HG02759 (cell line): ENCODE measurements around the gene SIL1.
"Not testable (repeated sequence)": the region's sequence is repeated elsewhere in the genome, so short reads cannot be mapped to it uniquely, and the experiment has no call there.

Experiments
- ATAC-seq: cut with Tn5 transposase; IDR thresholded peaks from one replicate; pipeline ENCODE4 v1.9.1; 2021; ENCODE audit warnings: mild to moderate bottlenecking, moderate library complexity; ENCODE audit not compliant: unreplicated experiment

The SIL1 gene

DNA sequence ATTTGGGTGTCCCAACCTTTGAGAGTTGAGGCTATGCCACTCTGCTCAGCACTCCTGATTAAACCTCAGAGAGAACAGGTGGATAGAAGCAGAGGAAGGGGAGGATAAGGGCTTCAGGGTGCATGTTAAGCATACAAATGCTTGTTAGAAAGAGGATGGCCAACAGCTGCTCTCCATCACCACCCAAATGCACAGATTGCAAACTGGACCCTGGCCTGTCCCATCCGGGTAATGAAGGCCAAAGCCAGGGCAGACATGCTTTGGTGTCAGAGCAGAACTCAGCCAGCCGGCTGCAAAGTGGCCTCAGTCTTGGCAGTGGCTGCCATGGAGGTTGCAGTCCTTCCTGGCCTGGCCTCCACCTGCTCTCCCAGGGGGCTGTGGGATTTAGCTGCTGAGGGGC is 84.3 kb downstream of the SIL1 start:
- ATAC-seq = no peak

DNA sequence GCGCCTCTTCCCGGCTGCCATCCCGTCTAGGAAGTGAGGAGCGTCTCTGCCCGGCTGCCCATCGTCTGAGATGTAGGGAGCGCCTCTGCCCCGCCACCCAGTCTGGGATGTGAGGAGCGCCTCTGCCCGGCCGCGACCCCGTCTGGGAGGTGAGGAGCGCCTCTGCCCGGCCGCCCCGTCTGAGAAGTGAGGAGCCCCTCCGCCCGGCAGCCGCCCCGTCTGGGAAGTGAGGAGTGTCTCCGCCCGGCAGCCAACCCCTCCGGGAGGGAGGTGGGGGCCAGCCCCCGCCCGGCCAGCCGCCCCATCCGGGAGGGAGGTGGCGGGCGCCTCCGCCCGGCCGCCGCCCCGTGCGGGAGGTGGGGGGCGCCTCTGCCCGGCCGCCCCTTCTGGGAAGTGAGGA is 85.8 kb downstream of the SIL1 start:
- not testable (repeated sequence) for ATAC-seq

DNA sequence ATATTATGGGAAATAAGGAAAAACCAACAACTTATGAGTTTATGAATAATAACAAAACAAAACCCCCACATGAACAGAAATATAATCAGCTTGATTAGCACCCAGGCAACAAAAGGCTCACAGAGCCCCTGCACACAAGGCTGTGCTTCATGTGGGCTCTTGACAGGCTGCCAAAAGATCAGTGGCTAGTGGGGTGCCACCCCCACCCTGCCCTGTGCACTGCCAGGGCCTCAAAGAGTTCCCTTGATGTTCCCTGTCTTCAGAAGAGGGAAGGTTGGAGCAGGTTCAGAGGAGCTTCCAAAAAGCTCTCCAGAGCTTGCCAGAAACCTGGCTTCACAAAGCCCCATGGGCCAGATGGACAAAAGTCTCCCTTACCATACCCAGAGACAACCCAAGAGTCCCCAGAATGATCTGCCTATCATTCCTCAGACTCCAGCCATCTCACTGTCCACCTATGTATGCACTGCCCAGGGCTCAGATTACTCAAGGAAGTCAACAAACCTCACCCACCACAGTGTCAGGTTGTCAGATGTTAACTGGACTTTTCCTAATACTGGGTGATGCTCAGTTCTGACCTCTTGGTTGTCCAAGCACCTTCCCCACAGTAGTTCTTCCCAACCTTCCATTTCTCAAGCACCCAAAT is 87.5 kb downstream of the SIL1 start:
- ATAC-seq = no peak

DNA sequence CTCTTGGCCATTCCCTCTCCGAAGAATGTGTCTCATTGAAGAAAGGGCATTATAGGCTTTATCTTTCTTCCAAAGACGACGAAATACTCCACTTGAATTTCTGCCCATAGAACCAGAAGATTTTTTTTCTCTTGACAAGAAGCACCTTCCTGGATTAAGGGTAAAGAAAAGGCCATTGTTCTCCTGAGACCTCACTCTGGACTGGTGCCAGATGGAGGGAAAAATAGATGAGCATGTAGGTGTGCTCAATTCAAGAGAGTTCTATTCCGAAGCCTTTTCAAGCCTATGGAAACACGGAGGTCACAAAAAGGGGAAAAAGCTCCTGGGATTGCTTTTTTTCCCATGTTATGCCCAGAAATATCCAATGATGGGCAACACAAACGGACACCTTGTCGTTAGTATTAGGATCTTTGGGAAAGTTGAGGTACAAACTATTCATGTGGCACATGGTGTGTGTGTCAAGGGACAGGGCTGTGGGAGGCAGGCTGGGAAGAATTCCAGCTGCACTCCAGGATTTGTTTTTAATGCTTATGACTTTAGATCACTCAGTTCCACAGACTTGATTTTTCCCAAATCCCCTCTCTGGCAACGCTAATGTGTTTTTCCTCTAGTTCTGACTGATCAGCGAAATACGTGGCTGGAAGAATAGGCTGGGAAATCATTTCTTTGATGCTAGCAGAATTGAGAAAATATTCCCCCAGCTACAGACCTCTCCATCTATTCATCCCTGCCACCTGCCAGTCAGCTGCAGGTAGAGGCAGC is 89.9 kb downstream of the SIL1 start:
- ATAC-seq = no peak

DNA sequence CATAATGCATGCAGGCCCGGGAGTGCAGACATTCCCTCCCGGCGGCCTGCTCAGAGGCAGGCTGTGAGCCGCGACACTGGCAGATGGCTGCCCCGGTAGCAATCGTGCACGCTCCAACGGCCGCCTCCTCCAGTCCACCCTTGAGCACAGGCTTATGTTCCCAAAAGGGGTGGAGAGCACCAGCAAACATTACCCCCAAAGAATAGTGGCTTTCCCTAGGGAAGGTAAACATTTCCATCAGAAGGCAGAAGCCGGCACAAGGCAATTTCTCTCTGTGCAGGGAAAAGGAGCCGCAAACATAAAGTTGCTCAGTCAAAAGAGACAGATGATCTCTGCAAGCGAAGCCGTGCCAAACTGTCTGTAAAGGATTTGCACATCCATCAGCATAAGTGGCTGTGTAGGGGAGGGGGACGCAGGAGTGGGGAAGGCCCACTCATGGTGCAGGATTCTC is 92.5 kb downstream of the SIL1 start:
- no peak for ATAC-seq

DNA sequence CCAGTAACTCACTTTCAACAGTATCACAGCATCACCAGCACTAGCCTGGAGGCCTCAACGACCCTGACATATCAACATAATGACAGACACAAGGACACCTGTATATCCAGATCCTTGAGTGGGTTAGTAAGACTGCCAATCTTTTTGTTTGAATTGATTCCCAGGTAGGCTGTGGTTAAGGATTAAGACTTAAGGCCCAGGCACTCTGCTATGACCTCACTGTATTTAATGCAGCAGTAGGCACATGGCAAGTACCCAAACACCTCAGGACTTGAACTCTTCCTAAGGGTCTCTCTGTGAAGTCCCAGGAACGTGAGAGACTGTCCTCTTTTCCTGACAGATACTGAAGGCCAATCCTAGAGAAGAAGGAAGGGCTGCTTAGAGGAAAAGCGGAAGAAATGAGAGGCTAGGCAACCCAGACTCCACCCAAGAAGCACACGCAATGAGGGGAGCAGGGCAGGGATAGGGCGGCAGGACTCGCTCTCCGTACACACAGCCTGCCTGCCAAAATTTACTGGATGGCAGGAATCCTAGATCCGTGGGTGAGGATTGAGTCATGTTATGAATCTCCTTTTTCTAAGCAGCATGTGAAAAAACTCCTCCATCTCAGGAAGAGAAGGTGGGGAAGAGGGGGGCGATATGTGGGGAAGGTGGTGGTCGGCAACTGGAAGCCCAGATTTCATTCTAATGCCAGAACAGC is 93.4 kb downstream of the SIL1 start:
- no peak for ATAC-seq

DNA sequence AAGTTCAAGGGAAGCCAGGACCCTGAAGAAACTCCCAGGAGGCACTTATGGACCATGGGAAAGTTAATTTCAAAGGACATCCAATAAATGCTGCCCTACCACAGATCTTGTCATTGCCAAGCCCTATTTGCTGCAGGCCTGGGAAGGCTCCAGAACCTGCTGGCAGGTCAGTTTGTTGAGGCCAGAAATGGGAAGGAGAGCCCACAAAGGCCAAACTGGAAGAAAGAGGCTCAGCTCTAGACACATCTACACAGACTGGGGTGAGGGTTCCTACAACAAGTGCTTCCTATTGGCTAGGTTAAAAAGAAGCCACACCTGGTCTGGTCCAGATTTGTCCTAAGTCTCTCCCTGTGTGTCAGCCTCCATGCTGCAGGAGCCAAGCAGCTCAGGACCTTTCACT is 94.4 kb downstream of the SIL1 start:
- ATAC-seq = no peak

DNA sequence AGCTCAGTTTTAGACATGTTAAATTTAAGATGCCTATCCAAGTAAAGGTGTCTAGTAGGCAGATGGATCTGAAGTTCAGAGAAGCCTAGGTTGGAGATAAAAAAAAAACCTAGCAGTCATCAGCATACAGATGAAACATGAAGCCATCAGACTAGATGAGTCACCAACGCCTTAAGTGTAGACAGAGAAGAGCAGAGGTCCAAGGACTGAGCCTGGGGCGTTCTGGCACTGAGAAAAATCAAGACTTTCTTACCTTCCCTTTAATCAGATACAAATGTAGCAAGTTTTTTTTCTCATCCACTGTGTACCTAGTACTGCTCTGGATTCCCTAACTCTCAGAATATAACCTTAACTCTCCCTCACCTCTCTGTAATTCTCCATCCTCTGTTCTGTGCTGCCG is 97.3 kb downstream of the SIL1 start:
- ATAC-seq = no peak

DNA sequence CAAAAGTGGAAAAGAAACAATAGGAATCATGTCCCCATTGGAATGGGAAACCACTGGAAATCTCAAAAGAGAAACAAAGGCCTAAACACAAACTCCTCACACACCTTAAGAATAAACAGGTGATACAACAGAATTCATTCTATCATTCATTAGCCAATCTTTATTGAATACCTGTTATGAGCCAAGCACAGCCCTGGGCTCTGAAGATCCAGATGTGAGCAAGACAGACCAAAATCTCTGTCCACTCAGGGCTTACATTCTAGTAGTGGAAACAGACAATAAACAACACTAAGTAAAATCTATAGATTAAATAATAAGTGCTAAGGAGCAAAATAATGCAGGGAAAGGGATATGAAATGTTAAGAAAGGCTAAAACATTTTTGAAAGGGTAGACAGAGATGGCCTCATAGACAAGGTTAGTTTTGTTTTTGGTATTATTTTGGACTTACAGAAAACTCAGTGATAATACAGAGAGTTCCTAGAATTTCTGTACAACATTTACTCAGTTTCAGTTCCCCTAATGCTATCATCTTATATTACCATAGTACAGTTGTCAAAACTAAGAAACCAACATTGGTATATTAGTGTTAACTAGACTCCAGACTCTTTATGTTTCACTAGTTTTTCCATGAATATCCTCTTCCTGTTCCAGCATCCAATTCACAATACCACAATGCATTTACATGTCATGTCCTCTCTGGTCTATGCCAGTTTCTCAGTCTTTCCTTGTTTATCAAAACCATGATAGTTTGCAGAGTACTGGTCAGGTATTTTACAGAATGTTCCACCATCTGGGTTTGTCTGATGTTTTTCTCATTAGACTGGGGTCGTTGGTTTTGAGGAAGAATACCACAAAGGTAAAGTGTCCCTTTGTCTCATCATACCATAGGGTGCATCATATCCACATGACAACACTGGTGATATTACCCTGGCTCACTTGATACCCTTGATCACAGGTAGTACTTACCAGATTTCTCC is 103.7 kb downstream of the SIL1 start:
- ATAC-seq = peak; percentile 79

DNA sequence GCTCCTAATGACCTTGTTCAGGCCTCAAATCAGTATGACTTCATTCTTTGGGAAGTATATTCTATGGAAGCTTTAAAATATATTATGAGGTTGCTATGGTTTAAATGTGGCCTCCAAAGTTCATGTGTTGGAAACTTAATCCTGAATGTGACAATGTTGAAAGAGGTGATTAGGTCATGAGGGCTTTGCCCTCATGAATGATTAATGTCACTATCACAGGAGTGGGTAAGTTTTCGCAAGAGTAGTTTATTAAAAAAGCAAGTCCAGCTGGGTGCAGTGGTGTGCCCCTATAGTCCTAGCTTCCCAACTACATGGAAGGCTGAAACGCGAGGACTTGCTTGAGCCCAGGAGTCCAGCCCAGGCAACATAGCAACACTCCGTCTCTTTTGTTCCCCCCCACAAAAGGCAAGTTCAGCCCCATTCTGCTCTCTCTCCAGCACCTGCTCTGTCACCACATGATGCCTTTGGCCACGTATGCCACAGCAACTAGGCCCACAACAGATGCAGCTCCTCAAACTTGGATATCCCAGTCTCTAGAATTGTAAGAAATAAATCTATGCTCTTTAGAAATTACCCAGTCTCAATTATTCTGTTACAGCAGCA is 105.3 kb downstream of the SIL1 start:
- ATAC-seq = no peak

DNA sequence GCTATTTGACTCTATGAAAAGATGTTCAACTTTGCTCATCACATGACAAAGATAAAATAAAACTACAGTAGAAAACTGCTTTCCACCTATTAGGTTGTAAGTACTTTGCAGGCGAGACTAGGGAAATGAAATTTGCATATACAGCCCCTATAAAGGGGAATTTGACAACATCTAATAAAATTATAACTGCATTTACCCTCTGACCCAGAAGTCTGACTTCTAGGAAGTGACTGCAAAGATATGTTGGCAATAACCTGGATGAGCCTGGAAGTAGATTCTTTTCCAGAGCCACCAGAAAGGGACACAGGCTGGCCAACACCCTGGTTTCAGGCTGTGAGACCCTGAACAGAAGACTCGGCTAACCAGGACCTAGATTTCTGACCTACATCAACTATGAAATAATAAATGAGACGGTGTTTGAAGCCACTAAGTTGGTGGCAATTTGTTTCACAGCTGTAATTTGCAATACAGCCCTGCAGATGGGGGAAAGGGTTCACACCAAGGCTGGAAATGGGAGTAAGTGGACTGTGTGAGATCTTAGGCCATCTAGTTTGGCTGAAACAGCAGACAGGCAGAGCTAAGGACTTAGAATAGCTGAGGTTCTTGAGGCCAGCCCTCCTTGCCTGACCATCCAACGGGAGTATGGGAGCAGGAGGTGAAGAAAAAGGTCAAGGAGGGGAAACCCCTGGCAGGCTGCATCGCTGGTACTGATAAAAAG is 106.6 kb downstream of the SIL1 start:
- no peak for ATAC-seq

DNA sequence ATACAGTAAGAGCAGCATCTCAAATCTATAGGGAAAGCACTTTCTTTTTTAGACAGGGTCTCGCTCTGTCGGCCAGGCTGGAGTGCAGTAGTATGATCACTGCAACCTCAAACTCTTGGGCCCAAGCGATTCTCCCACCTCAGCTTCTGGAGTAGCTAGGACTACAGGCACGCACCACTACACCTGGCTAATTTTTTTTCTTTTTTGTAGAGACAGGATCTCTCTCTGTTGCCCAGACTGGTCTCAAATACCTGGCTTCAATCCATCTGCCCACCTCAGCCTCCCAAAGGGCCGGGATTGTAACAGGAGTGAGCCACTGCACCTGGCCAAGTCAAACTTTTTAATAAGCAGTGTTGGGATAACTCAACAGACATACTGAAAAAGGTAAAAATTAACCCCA is 107.6 kb downstream of the SIL1 start:
- ATAC-seq = no peak

DNA sequence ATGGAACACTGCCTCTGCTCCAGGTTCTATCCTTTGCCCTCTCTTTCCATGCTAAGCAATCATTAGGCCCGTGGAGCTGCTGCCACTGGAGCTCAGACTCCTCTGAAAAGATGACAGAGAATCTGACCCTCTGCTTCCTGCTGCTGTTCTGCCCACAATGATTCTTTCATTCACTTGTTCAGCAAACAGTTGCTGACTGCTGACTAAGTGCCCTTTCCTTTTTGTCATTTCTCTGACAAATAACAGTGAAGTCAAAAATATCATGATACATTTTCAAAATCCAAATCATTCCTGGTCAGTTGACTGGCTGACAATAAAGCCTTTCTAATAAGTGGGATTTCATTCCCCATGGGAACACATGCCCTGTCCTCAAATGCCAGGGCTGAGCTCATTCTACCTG is 110.1 kb downstream of the SIL1 start:
- ATAC-seq = no peak

DNA sequence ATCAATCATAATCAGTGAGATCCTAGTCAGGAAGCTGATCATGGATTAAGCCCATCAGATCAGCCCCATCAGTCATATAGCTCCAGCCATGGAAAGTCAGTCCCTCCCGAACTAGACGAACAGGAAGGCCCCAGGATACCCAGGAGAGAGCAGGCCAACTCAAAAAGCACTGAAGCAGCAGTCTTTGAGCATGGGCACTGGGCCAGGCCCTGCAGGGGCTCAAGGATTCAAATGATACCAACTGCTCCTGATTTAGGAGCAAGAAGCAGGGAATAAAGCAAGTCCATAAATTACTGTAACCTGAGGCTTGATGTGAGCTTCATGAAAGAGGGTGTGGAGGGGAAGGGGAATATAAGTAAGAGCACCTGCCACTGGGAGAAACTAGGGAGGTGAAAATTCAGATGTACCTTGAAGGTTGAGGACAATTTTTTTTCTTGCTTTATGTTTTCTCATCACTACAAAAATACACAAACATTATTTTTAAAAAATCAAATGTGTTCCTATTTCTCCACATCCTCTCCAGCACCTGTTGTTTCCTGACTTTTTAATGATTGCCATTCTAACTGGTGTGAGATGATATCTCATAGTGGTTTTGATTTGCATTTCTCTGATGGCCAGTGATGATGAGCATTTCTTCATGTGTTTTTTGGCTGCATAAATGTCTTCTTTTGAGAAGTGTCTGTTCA is 115.2 kb downstream of the SIL1 start:
- ATAC-seq = no peak

DNA sequence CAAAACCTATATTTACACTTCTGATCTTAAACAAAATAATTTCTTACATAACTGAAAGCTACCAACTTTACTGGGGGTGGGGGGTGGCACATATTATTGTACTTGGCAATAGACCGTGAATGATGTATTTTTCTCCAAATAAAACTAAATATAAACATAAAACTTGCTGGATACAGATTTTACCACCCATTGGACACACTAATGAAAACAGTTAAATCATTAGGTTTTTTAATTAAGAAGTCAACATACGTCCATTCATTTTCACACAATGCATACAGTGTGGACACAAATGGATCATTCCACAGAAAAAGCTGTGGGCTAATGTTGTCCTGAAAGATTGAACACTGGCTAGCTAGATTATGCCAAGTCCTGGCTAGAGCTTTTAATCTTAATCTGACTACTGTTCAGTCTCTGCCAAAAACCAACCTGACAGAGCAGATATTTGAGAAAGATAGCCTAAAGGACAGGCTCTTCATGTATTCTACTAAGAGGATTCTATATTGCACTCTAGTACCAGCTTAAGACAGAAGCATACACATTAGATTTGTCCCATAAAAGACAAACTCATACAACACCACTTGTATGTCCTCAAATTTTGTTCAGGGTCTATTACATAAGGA is 118.1 kb downstream of the SIL1 start:
- ATAC-seq = no peak

DNA sequence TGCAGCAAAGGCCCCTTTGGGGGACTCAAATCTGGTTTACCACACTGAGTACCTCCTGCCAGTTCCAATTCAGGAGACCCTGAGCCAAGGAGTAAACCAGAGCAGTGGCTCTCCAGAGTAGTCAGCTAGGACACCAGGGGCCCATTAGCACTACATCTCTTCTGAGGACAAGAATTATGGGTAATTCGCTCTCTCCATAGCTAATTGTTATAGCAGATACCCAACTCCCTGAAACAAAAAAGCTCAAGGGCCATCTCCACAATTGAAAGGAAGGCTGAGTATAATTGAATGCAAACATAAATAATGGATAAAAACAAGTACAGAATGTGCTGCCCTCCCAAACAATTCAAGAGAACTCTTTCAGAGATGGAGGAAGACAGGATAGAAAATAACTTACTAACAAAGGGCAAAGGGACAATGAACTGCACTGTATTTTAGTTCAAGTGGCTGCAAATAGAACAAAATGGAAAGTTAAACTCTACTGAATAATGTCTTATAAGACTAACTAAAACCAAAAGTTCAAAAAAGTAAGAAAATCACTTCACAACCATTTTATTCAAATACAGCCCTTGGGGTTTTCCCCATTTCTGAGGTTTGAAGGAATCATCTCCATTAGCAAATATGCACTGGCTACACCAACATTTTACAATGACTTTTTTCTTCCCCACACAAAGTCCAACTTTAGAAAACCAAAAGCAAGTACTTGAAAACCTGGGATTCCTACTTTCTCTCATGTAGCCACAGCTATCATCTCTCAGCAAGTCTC is 118.8 kb downstream of the SIL1 start:
- no peak for ATAC-seq

DNA sequence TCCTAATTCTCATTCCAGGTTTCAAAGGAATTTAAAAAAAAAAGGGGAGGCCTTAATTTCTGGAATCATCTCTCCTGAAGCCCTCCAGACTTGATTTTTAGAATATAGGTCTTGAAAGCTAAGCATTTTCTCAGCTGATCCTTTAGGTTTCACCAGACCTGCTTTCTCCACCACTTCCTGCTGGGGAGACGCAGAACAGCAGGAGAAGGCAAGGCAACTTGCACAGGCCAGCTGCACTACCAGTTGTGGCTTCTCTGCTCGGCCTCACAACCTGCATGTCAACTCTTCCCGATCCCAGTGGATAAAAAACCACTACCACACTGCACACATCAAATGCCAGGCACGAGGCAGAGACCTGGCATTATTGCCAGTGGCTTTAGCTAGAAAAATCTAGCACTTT is 119.8 kb downstream of the SIL1 start:
- no peak for ATAC-seq

DNA sequence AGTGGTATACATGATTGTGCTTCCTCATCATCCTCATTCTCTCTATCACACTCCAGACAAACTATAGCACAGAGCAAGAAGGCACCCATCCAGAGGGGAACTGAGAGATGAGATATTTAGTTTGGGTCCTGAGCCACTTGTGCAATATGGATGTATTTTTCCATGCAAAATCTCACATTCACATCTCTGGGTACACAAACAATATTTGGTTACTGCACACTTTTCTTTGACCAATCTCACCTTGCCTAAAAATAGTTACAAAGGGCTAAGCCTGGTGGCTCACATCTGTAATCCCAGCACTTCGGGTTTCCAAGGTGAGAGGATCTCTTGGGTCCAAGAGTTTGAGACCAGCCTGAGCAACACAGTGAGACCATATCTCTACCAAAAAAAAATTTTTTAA is 120.3 kb downstream of the SIL1 start:
- no peak for ATAC-seq
